Astrocyte of the spinal cord (primary cell): ENCODE data around the gene LRP5.
A peak's percentile ranks its signal among the peaks of the same experiment; 100 is the strongest.

Experiments used
- DNase-seq: peaks from one replicate; pipeline ENCODE4 v3.0.0; 2011; ENCODE audit warnings: low read depth, low spot score
- H3K4me3 ChIP-seq: 2 replicates; pipeline ENCODE4 v1.5.1; 2011; ENCODE audit warnings: low read depth, mild to moderate bottlenecking, low read length, moderate library complexity
- in situ Hi-C: cut with HindIII; loops from 2 replicates; pipeline ENCODE4 v1.10.0; 2017; ENCODE audit warnings: low sequenced_read_pairs
- TF ChIP-seq, protein P1 (sequence below): IDR thresholded peaks from 2 replicates; pipeline ENCODE4 v1.5.1; 2012; ENCODE audit warnings: low read depth, mild to moderate bottlenecking, low read length, inconsistent platforms

Gene LRP5

DNA sequence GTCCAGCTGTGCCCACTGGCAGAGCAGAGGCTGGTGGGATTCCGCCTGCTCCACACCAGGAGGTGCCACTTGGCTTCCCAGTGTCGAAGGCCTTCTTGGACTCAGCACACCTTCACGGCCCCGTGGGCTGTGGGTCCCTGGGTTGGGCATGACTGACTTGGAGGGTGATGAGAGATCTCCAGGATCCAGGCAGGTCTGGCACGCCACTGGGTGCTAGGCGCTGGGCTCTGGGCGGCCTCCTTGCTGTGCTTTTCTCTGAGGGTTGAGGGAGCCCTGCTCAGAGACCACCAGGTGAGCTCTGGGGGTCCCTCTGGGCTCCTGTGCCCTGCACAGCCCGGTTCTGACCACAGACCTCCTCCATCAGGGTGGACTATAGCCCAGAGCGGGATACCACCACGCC, 12.3 kb downstream of the LRP5 start:
- H3K4me3 ChIP-seq = no peak overlapping the region
- in situ Hi-C loops = no loop called here
- no peak for DNase-seq
- TF ChIP-seq, protein P1, sequence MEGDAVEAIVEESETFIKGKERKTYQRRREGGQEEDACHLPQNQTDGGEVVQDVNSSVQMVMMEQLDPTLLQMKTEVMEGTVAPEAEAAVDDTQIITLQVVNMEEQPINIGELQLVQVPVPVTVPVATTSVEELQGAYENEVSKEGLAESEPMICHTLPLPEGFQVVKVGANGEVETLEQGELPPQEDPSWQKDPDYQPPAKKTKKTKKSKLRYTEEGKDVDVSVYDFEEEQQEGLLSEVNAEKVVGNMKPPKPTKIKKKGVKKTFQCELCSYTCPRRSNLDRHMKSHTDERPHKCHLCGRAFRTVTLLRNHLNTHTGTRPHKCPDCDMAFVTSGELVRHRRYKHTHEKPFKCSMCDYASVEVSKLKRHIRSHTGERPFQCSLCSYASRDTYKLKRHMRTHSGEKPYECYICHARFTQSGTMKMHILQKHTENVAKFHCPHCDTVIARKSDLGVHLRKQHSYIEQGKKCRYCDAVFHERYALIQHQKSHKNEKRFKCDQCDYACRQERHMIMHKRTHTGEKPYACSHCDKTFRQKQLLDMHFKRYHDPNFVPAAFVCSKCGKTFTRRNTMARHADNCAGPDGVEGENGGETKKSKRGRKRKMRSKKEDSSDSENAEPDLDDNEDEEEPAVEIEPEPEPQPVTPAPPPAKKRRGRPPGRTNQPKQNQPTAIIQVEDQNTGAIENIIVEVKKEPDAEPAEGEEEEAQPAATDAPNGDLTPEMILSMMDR = no peak

DNA sequence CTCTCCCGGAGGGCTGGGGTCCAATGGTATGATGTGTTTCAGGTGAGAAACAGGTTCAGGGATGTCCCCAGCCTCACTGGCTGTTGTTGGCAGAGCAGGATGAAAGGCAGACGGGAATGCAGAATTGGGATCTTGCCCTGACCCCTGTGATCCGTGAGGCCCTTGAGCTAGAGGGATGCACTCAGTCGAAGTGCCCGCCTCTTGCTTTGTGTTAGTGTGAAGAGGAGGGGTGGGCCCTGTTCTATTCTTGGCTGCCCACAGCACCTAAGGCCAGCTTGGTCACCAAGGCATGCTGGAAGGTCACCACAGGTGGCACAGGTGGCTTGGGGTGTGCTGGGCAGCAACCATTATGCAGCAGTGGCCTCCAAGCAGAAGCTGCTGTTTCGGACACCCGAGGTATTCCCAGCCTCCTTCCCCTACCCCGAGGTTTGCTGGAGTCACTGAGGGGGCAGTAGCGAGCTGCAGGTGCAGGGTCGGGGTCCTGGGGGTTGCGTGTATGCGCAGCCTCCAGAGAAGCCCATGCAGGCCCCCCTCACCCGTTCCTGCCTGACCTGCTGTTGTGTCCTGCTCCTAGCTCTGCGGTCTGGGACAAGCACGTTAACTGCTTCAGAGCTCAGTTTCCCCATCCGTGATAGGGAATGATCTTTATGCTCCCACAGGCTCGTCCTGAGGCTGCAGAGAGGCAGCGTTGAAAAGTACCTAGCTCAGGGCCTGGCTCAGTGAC, 13.0 kb downstream of the LRP5 start:
- DNase-seq = no peak
- H3K4me3 ChIP-seq = no peak overlapping the region
- TF ChIP-seq, protein P1 = no peak
- in situ Hi-C loops = no loop called here

DNA sequence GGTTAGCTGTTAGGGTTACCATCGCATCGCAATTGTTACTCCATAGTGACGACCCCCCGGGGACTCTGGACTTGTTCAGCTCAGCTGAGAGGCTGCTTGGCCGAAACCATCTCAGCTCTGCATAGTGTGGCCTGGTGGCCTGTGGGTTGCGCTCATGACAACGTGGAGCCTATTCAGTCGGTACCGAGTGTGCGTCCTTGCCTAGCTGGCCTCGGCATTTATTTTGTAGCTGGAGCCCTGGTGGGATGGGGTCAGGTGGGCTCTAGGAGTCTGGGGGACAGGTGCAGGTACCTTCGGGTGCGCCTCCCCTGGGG, 13.5 kb downstream of the LRP5 start:
- TF ChIP-seq, protein P1 = no peak
- DNase-seq = no peak
- no peak overlapping the region for H3K4me3 ChIP-seq
- in situ Hi-C loops = no loop called here

DNA sequence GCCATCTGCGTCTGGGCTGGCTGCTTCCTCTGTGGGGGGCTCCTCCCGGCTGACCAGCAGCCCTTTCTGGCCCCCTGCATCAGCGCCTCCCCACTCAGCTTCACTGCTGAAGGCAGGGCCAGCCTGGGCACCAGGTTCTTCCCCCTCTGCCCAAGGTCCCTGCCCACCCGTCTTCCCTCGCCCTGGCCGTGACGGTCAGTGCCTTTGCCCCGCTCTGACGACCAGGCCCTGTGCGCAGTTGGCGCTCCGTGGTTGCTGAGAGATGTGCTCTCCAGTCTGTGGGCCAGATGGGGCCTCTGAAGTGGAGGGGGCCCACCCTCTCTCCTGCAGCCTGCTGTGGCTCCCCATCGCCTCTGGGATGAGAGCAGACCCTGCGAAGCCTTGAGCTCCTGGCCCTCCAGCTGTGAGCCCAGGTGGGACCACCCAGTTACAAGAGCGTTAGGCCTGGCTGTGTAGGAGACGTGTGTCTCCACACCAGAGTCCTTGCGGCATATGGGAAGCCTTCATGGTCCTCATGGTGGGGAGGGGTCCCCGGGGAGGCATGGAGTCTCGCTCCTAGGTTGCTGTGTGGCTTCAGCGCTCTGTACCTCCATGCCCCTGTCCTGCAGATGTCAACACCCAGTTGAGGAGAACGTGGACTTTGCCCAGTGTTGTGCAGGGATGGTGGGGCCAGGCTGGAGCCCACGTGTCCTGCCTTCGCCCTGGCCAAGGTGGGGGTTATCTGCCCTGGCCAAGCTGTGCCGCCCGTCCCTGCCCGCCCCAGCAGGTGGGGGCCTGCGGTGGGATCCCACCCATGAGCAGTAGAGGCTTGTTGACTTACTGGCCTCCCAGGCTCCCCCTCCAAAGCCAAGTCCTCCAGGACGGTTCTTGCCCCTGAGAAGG, 14.2 kb downstream of the LRP5 start:
- H3K4me3 ChIP-seq = no peak overlapping the region
- DNase-seq = no peak
- in situ Hi-C loops = no loop called here
- TF ChIP-seq, protein P1 = no peak

DNA sequence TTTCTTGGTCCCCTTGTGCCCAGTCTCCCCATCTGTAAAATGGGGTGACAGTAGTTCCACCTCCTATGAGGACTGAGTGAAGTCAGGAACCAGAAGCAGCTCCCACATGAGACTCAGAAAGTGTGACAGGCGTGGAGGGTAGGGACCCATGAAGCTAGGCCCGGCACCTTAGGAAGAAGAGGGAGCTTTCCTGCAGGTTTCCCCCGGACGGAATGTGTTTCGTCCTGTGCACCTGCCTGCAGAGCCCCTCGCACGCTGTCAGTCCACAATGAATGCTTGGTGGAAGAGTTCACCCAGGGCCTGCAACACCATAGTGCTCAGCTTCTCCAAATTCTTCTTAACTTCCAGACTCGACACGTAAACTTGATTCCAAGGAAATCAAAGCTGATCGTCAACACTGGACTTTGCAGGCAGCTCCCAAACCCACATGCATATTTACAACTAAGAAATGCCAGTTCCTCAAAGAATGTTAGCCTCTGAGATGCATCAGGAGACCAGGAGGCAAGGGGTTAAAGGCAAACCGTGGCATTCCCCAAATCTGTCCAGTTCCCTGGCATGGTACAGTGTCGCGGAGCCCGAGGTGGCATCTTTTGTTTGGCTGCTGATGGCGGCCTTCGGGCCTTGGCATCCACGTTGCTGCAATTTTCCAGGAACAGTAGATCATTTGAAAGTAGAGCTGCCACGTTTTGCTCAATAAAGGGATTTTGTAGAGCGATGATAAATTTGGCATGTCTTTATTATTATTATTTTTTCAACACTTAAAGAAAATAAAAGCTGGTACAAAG, 15.4 kb downstream of the LRP5 start:
- TF ChIP-seq, protein P1 = no peak
- no peak overlapping the region for H3K4me3 ChIP-seq
- in situ Hi-C loops = no loop called here
- no peak for DNase-seq

DNA sequence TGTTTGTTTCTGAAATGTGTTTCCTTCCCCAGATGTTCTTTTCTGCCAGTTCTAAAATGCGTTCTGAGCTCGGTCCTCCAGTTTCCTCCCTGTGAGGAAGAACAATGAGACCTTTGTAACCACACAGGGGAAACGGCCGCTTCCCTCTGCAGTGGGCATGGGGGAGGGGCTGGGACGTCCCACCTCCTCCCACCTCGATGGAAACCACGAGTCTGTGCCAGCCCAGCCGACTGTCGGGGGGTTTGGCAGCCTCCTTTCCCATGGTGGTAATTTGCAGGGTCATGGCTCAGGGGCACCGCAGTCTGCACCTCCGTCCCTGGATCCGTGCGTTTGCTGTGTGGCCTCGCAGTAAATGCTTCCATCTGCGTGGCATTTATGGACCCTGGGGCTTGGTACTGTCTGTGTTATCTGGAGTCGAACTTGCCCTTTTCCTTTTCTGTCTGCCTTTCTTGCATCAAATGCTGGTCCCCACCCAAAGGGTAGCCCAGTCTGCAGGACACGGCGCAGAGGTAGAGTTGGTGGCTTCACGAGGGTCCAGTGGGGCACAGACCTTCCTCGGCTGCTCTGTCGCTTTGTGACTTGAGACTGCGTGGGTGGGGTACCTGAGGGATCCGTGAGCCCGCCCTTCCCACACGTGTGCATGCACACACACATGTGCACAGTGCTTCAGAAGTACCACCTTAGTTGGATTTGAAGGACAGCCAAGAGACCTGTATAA, 16.1 kb downstream of the LRP5 start:
- peak; percentile 18 for DNase-seq
- H3K4me3 ChIP-seq = no peak overlapping the region
- in situ Hi-C loops = no loop called here
- TF ChIP-seq, protein P1 = no peak
